HepG2 (cell line): ENCODE data around the gene LRRC8E. TPM values are rescaled to one million over a fixed set of nuclear protein-coding genes. Genes with fewer than 3 reads are reported as not detected.
A peak's percentile ranks its signal among the peaks of the same experiment; 100 is the strongest.

Experiments used
- ATF7-NPFF ChIP-seq: sonication (generic); formaldehyde crosslinking; IDR thresholded peaks from 2 replicates; pipeline ENCODE4 v1.8.1; 2023; ENCODE audit warnings: mild to moderate bottlenecking, low read depth, missing genetic modification reagents, moderate library complexity
- CHD2 ChIP-seq: IDR thresholded peaks from 2 replicates; pipeline ENCODE4 v1.6.1; 2011; ENCODE audit warnings: low read depth, low read length, improper control_type of control experiment
- HDAC6 ChIP-seq: fragments of 200-600 bp; sonication (generic); IDR thresholded peaks from 2 replicates; pipeline ENCODE4 v1.7.0; 2017; ENCODE audit warnings: mild to moderate bottlenecking, antibody characterized with exemption, low read length, low read depth
- KDM4B ChIP-seq: sonication (generic); formaldehyde crosslinking; IDR thresholded peaks from 2 replicates; pipeline ENCODE4 v1.4.0; 2020; ENCODE audit warnings: missing genetic modification reagents
- NFATC3 ChIP-seq: sonication (generic); formaldehyde crosslinking; IDR thresholded peaks from 2 replicates; pipeline ENCODE4 v1.5.1; 2020; ENCODE audit warnings: mild to moderate bottlenecking, missing genetic modification reagents
- POLR2AphosphoS2 ChIP-seq: IDR thresholded peaks from 2 replicates; pipeline ENCODE4 v1.6.1; 2011; ENCODE audit warnings: low read depth, low read length, improper control_type of control experiment
- PPARG ChIP-seq: conservative IDR thresholded peaks from 2 replicates; pipeline ENCODE4 v1.6.1; 2016; ENCODE audit warnings: missing biosample characterization, missing genetic modification reagents
- SMAD3 ChIP-seq: sonication (generic); formaldehyde crosslinking; IDR thresholded peaks from 2 replicates; pipeline ENCODE4 v1.4.0; 2020; ENCODE audit warnings: missing genetic modification reagents
- SRSF9 ChIP-seq: fragments of 200-400 bp; formaldehyde crosslinking; IDR thresholded peaks from 2 replicates; pipeline ENCODE4 v1.6.1; 2018; ENCODE audit warnings: borderline replicate concordance, mild to moderate bottlenecking, low read depth, low read length; ENCODE audit not compliant: insufficient read depth, poor library complexity, severe bottlenecking
- TEAD3 ChIP-seq: optimal IDR thresholded peaks from 2 replicates; pipeline ENCODE3; 2016; ENCODE audit warnings: borderline replicate concordance
- THYN1 ChIP-seq: sonication (generic); formaldehyde crosslinking; IDR thresholded peaks from 2 replicates; pipeline ENCODE4 v1.8.1; 2023; ENCODE audit warnings: low read depth, mild to moderate bottlenecking, moderate library complexity, missing genetic modification reagents, borderline replicate concordance
- ZMYM2 ChIP-seq: sonication (generic); formaldehyde crosslinking; IDR thresholded peaks from 2 replicates; pipeline ENCODE4 v1.8.0; 2022; ENCODE audit warnings: mild to moderate bottlenecking, missing genetic modification reagents
- ZNF451 ChIP-seq: sonication (generic); formaldehyde crosslinking; IDR thresholded peaks from 2 replicates; pipeline ENCODE4 v1.5.0; 2020; ENCODE audit warnings: mild to moderate bottlenecking, missing genetic modification reagents
- ZNF501 ChIP-seq: sonication (generic); formaldehyde crosslinking; IDR thresholded peaks from 2 replicates; pipeline ENCODE4 v1.5.1; 2020; ENCODE audit warnings: mild to moderate bottlenecking, moderate library complexity, missing genetic modification reagents
- ZNF572 ChIP-seq: sonication (generic); formaldehyde crosslinking; IDR thresholded peaks from 2 replicates; pipeline ENCODE4 v1.5.1; 2020; ENCODE audit warnings: mild to moderate bottlenecking, missing genetic modification reagents
- polyA plus RNA-seq, 8 experiments: library from polyadenylated mRNA; depleted of rRNA in 3 of 8; stranded (reverse) in 7 of 8; unstranded in 1 of 8; fragments of >200 nt; fragmentation: Illumina TruSeq in 4 of 8; extraction: Trizol in 4 of 8; gene quantifications; 2 replicates each; pipeline versions ENCODE4 v1.2.1 to v1.2.3, GENCODE V29; 2011 to 2016; ENCODE audit warnings: low read depth in 4 of 8, missing spikeins in 1 of 8, mixed read lengths in 1 of 8; ENCODE audit not compliant: insufficient read depth in 1 of 8
- total RNA-seq, 5 experiments: library from RNA; depleted of rRNA; stranded (reverse); fragments of >200 nt; fragmentation: Illumina TruSeq; extraction: Trizol; gene quantifications; 2 replicates each; pipeline ENCODE4 v1.2.3, GENCODE V29; 2016; ENCODE audit warnings: low read depth in 1 of 5
- TF ChIP-seq, protein P1 (sequence below): sonication (generic); formaldehyde crosslinking; IDR thresholded peaks from 2 replicates; pipeline ENCODE4 v1.5.1; 2020; ENCODE audit warnings: mild to moderate bottlenecking, missing genetic modification reagents, borderline replicate concordance
- TF ChIP-seq, protein P2 (sequence below): sonication (generic); formaldehyde crosslinking; IDR thresholded peaks from 2 replicates; pipeline ENCODE4 v1.4.0; 2020; ENCODE audit warnings: missing genetic modification reagents, borderline replicate concordance
- TF ChIP-seq, protein P3 (sequence below): sonication (generic); formaldehyde crosslinking; IDR thresholded peaks from 2 replicates; pipeline ENCODE4 v1.4.0; 2020; ENCODE audit warnings: missing genetic modification reagents
- TF ChIP-seq, protein P4 (sequence below): sonication (generic); formaldehyde crosslinking; IDR thresholded peaks from 2 replicates; pipeline ENCODE4 v1.4.0; 2020; ENCODE audit warnings: missing genetic modification reagents, borderline replicate concordance

Gene LRRC8E
- total and polyA plus RNA-seq, 2 of the 13 experiments (the other 11 are each of a cell fraction or from before 2014, with no cell fraction given): 8.0 to 10.3 TPM

DNA sequence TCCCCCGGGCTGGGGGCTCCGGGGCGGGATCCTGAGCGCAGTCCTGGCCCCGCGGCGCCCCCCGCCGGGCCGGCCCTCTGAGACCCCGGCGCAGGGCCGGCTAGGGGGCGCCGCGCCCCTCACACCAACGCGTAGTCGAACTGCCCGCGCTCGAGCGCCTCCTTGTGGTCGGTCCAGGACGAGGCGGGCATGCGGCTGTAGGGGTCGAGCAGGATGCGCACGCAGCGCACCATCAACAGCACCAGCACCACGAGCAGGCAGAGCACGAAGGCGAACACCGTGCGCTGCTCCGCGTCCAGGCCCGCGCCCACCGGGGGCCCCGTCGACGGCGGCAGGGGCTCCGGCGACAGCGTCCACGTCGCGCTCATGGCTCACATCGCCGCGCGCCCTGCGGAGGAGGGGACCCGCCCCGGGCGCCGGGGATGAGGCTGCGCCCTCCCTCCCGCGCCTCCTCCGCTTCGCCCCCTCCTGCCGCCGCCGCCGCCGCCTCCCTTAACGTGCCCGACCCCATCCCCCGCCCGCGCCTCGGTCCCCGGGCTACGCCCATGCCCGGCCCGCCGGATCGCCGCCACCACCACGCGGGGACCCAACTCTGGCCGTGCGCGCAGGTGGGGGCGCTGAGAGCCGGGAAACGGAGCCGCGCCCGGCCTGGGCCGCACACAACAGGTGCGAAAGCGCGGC is 37.0 kb downstream of the LRRC8E start (continued):
- TF ChIP-seq, protein P1, sequence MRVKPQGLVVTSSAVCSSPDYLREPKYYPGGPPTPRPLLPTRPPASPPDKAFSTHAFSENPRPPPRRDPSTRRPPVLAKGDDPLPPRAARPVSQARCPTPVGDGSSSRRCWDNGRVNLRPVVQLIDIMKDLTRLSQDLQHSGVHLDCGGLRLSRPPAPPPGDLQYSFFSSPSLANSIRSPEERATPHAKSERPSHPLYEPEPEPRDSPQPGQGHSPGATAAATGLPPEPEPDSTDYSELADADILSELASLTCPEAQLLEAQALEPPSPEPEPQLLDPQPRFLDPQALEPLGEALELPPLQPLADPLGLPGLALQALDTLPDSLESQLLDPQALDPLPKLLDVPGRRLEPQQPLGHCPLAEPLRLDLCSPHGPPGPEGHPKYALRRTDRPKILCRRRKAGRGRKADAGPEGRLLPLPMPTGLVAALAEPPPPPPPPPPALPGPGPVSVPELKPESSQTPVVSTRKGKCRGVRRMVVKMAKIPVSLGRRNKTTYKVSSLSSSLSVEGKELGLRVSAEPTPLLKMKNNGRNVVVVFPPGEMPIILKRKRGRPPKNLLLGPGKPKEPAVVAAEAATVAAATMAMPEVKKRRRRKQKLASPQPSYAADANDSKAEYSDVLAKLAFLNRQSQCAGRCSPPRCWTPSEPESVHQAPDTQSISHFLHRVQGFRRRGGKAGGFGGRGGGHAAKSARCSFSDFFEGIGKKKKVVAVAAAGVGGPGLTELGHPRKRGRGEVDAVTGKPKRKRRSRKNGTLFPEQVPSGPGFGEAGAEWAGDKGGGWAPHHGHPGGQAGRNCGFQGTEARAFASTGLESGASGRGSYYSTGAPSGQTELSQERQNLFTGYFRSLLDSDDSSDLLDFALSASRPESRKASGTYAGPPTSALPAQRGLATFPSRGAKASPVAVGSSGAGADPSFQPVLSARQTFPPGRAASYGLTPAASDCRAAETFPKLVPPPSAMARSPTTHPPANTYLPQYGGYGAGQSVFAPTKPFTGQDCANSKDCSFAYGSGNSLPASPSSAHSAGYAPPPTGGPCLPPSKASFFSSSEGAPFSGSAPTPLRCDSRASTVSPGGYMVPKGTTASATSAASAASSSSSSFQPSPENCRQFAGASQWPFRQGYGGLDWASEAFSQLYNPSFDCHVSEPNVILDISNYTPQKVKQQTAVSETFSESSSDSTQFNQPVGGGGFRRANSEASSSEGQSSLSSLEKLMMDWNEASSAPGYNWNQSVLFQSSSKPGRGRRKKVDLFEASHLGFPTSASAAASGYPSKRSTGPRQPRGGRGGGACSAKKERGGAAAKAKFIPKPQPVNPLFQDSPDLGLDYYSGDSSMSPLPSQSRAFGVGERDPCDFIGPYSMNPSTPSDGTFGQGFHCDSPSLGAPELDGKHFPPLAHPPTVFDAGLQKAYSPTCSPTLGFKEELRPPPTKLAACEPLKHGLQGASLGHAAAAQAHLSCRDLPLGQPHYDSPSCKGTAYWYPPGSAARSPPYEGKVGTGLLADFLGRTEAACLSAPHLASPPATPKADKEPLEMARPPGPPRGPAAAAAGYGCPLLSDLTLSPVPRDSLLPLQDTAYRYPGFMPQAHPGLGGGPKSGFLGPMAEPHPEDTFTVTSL (CRISPR knock-in tag): no peak
- TF ChIP-seq KDM4B (CRISPR knock-in tag) (no peak), ZMYM2 (no peak), ZNF451 (peak; percentile 91; the same call in 1 of the 2 replicates), SRSF9 (no peak), SMAD3 (CRISPR knock-in tag) (no peak), PPARG (CRISPR knock-in tag) (no peak), TEAD3 (CRISPR knock-in tag) (peak; percentile 71), THYN1 (CRISPR knock-in tag) (no peak), NFATC3 (CRISPR knock-in tag) (no peak), ATF7-NPFF (CRISPR knock-in tag) (peak; percentile 95), CHD2 (no peak), POLR2AphosphoS2 (no peak), HDAC6 (no peak), ZNF501 (CRISPR knock-in tag) (no peak), ZNF572 (CRISPR knock-in tag) (no peak)
- TF ChIP-seq, protein P2, sequence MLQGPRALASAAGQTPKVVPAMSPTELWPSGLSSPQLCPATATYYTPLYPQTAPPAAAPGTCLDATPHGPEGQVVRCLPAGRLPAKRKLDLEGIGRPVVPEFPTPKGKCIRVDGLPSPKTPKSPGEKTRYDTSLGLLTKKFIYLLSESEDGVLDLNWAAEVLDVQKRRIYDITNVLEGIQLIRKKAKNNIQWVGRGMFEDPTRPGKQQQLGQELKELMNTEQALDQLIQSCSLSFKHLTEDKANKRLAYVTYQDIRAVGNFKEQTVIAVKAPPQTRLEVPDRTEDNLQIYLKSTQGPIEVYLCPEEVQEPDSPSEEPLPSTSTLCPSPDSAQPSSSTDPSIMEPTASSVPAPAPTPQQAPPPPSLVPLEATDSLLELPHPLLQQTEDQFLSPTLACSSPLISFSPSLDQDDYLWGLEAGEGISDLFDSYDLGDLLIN: no peak
- TF ChIP-seq, protein P3, sequence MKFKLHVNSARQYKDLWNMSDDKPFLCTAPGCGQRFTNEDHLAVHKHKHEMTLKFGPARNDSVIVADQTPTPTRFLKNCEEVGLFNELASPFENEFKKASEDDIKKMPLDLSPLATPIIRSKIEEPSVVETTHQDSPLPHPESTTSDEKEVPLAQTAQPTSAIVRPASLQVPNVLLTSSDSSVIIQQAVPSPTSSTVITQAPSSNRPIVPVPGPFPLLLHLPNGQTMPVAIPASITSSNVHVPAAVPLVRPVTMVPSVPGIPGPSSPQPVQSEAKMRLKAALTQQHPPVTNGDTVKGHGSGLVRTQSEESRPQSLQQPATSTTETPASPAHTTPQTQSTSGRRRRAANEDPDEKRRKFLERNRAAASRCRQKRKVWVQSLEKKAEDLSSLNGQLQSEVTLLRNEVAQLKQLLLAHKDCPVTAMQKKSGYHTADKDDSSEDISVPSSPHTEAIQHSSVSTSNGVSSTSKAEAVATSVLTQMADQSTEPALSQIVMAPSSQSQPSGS (CRISPR knock-in tag): 0 out of 2 replicates have a peak, but pooled peaks have one; percentile 42
- TF ChIP-seq, protein P4, sequence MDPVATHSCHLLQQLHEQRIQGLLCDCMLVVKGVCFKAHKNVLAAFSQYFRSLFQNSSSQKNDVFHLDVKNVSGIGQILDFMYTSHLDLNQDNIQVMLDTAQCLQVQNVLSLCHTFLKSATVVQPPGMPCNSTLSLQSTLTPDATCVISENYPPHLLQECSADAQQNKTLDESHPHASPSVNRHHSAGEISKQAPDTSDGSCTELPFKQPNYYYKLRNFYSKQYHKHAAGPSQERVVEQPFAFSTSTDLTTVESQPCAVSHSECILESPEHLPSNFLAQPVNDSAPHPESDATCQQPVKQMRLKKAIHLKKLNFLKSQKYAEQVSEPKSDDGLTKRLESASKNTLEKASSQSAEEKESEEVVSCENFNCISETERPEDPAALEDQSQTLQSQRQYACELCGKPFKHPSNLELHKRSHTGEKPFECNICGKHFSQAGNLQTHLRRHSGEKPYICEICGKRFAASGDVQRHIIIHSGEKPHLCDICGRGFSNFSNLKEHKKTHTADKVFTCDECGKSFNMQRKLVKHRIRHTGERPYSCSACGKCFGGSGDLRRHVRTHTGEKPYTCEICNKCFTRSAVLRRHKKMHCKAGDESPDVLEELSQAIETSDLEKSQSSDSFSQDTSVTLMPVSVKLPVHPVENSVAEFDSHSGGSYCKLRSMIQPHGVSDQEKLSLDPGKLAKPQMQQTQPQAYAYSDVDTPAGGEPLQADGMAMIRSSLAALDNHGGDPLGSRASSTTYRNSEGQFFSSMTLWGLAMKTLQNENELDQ (CRISPR knock-in tag): no peak
